Measurements from ENCODE around the gene MUC5B.

MUC5B gene

GRCh38 chr11:1300569-1301187, 77.8 kb downstream of the MUC5B start:
- H3K4me3 ChIP-seq (ENCODE audit: low read length) = no peak overlapping the region

GRCh38 chr11:1301220-1302000, 78.5 kb downstream of the MUC5B start:
- no peak for DNase-seq (ENCODE audit: low read depth)
- no peak for TF ChIP-seq CTCF (conservative IDR thresholded peaks at IDR 0.05; ENCODE audit: low read depth, low read length)
- H3K4me3 ChIP-seq (ENCODE audit: low read length) = no peak overlapping the region

More at GRCh38 chr11:1300569-1301187, 77.8 kb downstream of the MUC5B start:
- DNase-seq (ENCODE audit: low read depth) = no peak
- no peak for TF ChIP-seq CTCF (conservative IDR thresholded peaks at IDR 0.05; ENCODE audit: low read depth, low read length)

GRCh38 chr11:1302041-1302460, 79.2 kb downstream of the MUC5B start:
- H3K4me3 ChIP-seq (ENCODE audit: low read length) = no peak overlapping the region
- no peak for DNase-seq (ENCODE audit: low read depth)
- no peak for TF ChIP-seq CTCF (conservative IDR thresholded peaks at IDR 0.05; ENCODE audit: low read depth, low read length)

- no peak overlapping the region for H3K4me3 ChIP-seq (ENCODE audit: low read length)
- no peak for TF ChIP-seq CTCF (conservative IDR thresholded peaks at IDR 0.05; ENCODE audit: low read depth, low read length)
- DNase-seq (ENCODE audit: low read depth) = no peak
These were observed 79.7 kb downstream of the MUC5B start for GRCh38 chr11:1302461-1303125.

- TF ChIP-seq CTCF (conservative IDR thresholded peaks at IDR 0.05; ENCODE audit: low read depth, low read length) = peak; percentile 37
- H3K4me3 ChIP-seq (ENCODE audit: low read length) = no peak overlapping the region
- no peak for DNase-seq (ENCODE audit: low read depth)
These were observed 80.4 kb downstream of the MUC5B start for GRCh38 chr11:1303126-1303821.

- no peak for DNase-seq (ENCODE audit: low read depth)
- no peak overlapping the region for H3K4me3 ChIP-seq (ENCODE audit: low read length)
- TF ChIP-seq CTCF (conservative IDR thresholded peaks at IDR 0.05; ENCODE audit: low read depth, low read length) = no peak
These were observed 81.1 kb downstream of the MUC5B start for GRCh38 chr11:1303973-1304372.

Data from retinal pigment epithelial cell (primary cell).